ENCODE measurements around the gene TAPBP. TPM values are rescaled to one million over a fixed set of nuclear protein-coding genes. Genes with fewer than 3 reads are reported as not detected.

The TAPBP gene
- total and polyA plus RNA-seq, 9 of the 15 experiments (the other 6 are each of a cell fraction or from before 2014, with no cell fraction given) = 5.6 to 74.0 (median 22.3) TPM

- Histone ChIP-seq H3K9me1 (ENCODE audit: control insufficient read depth, insufficient read depth, low read length) (no peaks in the 10 kb centered on the region), H3K4me1 (replicated peaks in 1 of 2; ENCODE audit: control insufficient read depth in 2 of 2, insufficient read depth in 2 of 2, low read length in 2 of 2) (peaks cover 2 to 8% of the 10 kb centered on the region in 2 experiments; a peak in 3 of 5 replicates), H2AFZ (ENCODE audit: low read depth, low read length) (no peak overlapping the region), H3K27me3 (ENCODE audit: control insufficient read depth in 2 of 2, insufficient read depth in 2 of 2, low read length in 2 of 2) (no peaks in the 10 kb centered on the region), H3K36me3 (ENCODE audit: control insufficient read depth, insufficient read depth, low read length) (no peaks in the 10 kb centered on the region), H3K9me3 (replicated peaks; ENCODE audit: control insufficient read depth, insufficient read depth, low read depth, low read length) (no peaks in the 10 kb centered on the region), H3K9ac (ENCODE audit: insufficient read depth in 1 of 2, low read depth in 2 of 2, low read length in 2 of 2) (no peak overlapping the region), H3K4me2 (ENCODE audit: insufficient read depth, low read length) (no peak overlapping the region), H3K79me2 (ENCODE audit: control insufficient read depth, insufficient read depth, low read length) (no peaks in the 10 kb centered on the region), H3K27ac (ENCODE audit: extremely low read depth, low read depth, low read length) (no peak overlapping the region), H3K4me3 (no peak overlapping the region), H4K20me1 (replicated peaks; ENCODE audit: control insufficient read depth, insufficient read depth, low read length) (no peaks in the 10 kb centered on the region)
- 15% methylated on average over 4 of the region's 5 CpGs for WGBS (ENCODE audit: insufficient coverage, low coverage, missing lambda C conversion rate)
- ChIA-PET CTCF (ENCODE audit: low intra/inter-chr PET ratio) (no interaction called here), POLR2A (interaction anchor here (0.6 to 0.9 kb wide), 2 partner anchors 8 to 38 kb away, joined by 3 to 4 read pairs; no protein-coding TSS in a partner anchor)
- no peak for DNase-seq (ENCODE audit: extremely low read depth in 1 of 4, low spot score in 3 of 4)
- no TSS peak for BruUV-seq (replicated peaks)
- FAIRE-seq = no peak
- intact Hi-C loops (cut with micrococcal nuclease) (no loop called here), in situ Hi-C loops (cut with MboI) (no loop called here)
- TF ChIP-seq RAD51 (IDR thresholded peaks at IDR 0.05; ENCODE audit: borderline replicate concordance, low read depth) = no peak
- TF ChIP-seq MLLT1 (IDR thresholded peaks at IDR 0.05) = no peak
- no peak for TF ChIP-seq ILF3 (IDR thresholded peaks at IDR 0.05; ENCODE audit: borderline replicate concordance)
- TF ChIP-seq SREBF2 (CRISPR knock-in tag; IDR thresholded peaks at IDR 0.05) = no peak
- no peak for TF ChIP-seq SMAD2 (IDR thresholded peaks at IDR 0.05; ENCODE audit: low read depth, low read length)
- no peak for TF ChIP-seq ZNF232 (CRISPR knock-in tag; IDR thresholded peaks at IDR 0.05)
- TF ChIP-seq CBX5 (IDR thresholded peaks at IDR 0.05; ENCODE audit: borderline replicate concordance, low read depth) = no peak
- no peak for TF ChIP-seq ZNF398 (CRISPR knock-in tag; IDR thresholded peaks at IDR 0.05)
- TF ChIP-seq KDM1A (IDR thresholded peaks at IDR 0.05) = no peak
- TF ChIP-seq MCM7 (IDR thresholded peaks at IDR 0.05) = no peak
- ATAC-seq = no peak
Measured at GRCh38 chr6:33329058-33329457, 15.2 kb upstream of the TAPBP start.

Data from K562 (cell line).